ENCODE results near the gene POGZ.
"Not testable (repeated sequence)": the region's sequence is repeated elsewhere in the genome, so short reads cannot be mapped to it uniquely, and the experiment has no call there.

POGZ gene

DNA sequence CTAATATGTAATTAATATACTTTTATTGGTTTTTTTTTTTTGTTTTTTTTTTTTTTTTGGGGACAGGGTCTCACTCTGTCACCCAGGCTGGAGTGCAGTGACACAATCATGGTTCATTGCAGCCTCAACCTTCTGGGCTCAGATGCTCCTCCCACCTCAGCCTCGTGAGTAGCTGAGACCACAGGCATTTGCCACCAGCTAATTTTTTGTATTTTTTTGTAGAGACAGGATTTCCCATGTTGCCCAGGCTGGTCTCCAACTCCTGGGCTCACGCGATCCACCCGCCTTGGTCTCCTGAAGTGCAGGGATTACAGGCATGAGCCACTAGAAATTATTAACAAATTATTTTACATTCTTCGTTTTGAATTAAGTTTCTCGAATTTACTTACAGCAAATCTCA, 16.8 kb upstream of the POGZ start:
- DNase-seq (ENCODE audit: low read depth), result no peak

DNA sequence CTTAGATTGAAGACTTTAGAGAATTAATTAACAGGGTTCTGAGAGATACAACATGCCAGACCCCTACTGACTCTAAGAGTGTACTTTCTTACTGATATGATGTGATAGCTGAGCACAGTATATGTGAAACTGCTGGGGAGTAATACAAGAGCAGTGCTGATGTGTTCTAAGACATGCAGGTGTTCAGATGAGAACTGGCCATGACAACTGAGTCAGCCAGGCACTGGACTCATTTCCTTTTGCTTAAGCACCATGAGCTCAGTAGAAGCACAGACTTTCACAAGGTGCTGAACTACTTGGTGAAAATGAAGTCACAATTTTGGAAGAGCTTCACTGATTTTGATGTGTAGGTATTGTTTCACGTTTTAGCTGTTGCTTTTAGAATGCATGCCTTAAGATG, 15.9 kb upstream of the POGZ start:
- no peak for DNase-seq (ENCODE audit: low read depth)

DNA sequence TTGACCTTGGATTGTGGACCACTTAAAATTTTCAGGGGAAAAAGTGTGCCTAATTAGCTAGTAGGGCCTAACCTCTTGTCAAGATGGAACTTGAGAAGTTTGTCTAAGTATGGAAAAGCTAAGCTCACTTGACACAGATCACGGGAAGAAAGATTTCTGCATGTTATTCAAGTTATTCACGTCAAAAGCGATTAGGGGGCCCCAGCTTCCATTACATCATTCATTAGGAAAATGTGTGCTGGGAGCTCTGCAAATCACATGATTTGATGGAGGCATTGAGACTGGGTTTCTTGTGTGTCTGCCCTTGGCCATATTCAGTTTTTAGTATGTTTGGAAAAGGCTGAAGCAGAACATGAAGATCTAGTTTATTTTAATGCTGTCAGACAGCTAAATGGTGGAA, 15.5 kb upstream of the POGZ start:
- no peak for DNase-seq (ENCODE audit: low read depth)

DNA sequence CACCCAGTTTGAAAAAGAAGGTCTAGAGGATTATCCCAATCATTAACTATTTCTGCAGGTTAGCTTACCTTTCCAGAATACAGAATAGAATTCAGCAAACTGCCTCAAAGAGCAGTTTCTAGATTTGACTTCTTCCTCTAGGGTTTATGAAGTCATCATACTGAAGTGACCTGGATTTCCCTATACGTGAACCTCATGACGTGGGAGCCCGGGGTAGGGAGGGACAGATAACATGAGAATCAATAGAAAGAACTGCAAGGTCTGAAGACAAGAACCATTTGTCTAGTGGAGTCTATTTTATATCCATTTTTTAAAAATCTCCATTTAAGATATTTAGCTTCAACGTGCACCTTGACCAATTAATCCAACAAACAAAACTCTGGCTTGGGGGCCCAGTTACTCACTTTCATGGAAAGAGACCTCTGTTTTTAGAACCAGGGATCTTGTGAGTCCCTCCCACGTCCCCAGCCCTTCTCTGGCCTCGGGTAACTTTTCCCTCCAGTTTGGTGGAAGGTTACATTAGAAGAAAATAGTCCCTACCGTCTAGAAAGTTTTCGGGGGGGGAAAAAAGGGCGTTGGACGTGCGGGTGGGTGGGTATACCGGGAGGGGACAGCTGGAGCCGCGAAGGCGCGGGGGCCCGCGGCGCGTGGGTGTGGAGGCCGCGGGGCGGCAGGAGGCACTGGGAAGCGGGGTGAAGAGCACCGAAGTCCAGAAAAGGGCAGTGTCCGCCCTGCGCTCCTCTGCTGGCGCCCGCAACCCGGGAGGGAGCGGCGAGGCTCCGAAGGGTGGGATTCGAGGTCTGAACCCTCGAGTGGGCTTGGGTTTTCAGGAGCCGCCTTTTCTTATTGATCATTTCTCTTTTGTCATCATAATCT, 13.8 kb upstream of the POGZ start:
- DNase-seq (ENCODE audit: low read depth), result no peak

DNA sequence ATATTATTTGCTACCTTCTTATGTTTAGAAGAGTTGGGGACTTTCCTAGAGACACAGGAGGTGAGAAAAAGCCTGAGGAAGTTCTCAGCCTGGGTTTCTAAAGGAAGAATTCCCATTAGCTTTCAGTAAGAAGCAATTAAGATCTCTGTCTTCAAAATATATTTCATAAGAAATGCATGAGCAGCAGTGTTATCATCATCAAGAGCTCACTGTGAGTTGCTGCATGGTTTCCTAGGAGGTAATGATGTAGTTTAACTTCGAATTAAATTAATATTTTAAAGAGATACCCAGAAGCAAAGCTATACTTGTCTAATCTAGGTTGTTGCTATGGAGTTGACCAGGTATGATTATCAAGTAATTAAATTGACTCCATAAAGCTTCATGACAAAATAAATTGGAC, 5.7 kb upstream of the POGZ start:
- DNase-seq (ENCODE audit: low read depth), result no peak

DNA sequence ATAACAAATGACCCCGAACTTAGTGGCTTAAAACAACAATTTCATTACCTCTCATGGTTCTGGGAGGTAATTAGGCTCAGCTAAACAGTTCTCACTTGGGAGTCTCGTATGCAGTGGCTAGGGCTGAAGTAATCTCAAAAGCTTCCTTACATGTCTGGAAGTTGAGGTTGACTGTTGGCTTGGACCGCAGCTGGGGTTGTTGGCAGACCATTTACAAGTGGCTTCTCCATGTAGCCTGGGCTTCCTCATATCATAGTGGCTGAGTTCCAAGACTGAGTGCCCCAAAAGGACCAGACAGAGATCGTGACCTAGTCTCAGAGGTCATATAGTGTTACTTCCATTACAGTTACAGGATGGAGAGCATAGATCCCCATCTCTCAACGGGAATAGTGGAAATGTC, 2.4 kb upstream of the POGZ start:
- no peak for DNase-seq (ENCODE audit: low read depth)

DNA sequence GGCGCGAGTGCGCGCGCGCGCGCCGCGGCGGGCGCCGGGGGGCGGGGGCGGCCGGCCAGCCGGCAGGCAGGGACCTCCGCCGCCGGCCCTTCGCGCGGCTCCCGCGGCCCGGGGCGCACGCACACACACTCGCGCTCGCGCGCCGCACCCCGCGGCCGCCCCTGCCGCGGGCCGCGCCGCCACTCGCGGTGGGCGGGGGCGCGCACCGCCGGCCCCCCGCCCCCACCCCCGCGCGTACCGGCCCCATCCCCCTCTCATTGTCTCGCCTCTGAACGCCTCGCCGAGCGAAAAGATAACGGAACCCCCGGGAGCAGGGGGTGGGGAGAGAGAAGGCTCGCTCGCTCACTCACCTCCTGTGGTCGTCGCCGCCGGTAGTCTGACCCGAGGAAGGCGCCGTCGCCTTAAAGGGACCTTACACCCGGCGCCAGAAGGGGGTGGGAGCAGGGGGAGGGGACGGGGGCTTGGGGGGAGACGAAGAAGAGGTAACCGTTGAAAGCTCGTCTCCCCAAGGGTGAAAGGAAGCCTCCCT, 428 bp downstream of the POGZ start:
- peak; percentile 55 for DNase-seq (ENCODE audit: low read depth)

DNA sequence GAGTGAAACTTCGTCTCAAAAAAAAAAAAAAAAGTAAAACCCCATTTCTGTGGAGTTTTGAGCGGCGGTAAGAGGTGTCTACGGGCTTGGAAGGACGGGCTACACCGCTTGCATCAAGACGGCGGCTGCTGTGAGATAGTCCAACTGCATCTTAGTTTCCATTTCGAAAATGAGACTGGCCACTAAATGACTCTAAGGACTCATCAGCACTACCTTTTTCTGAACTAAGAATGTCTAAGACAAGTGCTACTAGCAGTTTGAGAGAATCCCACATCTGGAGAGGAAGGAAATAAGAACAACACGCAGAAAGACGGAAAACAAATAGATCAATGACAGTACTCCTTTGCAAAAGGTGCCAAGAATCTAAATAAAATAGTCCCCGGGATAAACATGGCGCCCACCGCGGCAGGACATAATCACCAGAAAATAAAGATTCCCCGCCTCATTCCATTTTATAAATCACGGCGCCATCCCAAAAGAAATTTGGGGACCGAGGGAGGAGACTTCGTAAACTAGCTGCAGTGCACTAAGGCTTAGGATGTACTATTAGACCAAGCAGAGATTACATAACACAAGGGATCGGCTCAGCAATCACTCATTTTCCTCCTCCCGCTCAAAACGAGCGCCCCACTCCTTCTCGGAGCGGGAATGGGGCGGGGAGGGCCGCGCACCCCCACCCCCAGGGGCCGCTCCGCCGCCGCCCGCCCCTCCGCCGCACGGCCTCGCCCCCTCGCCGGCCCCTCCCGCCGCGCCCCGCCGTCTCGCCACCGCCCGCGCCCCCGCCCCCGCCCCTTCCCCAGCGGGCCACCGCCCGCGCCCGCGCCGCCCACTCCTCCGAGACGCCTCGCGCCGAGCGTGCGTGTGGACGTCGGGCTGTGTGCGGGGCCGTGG, 1.1 kb downstream of the POGZ start:
- DNase-seq (ENCODE audit: low read depth), result peak; percentile 69

DNA sequence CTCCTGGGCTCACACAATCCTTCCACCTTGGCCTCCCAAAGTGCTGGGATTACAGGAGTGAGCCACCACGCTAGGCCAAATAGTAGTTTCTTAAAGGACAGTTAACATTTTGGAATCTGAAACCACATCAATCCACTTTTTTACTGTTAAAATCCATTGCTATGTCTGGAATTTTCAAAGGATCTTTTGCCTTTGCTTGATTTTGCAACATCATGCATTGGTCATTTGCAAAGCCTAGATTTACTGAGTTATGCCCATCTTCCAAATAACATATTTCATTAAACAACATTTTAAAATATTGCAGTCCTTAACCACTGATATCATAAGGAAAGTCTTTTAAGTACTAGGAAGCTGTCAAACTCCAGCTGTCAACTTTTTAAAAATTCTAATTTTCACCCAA, 3.3 kb downstream of the POGZ start:
- no peak for DNase-seq (ENCODE audit: low read depth)

DNA sequence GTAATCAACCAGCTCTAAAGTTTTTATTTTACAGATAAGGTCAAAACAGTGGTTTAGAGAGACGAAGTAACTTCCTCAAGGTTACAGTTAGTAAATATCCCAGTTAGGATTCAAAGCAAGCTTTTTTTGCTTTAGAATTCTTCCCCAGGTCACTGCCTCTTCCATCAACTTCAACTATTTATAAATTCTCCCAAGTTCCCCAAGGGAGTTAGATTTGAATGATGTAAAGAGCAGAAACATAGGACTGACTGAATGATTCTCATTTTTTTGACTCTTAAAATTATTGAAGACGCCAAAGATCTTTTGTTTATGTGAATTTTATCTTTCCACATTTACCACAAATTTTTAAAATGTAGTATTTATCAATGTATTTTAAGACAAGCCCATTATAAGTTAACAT, 4.1 kb downstream of the POGZ start:
- no peak for DNase-seq (ENCODE audit: low read depth)

DNA sequence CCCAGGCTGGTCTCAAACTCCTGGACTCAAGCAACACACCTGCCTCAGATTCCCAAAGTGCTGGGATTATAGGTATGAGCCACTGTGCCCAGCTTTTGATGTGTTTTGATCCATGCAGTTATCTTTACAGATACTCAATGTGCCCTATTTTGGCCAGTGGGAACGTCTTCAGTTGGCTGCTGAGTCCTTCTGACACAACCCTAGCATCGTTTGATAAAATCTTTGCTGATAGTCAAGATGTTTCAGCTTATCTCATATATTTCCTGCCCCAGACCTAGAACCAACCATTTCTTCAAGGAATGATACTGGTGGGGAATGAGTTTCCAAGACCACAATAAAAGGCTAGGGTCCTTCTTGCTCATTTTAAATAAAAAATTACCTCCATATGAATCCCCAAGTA, 11.6 kb downstream of the POGZ start:
- no peak for DNase-seq (ENCODE audit: low read depth)

DNA sequence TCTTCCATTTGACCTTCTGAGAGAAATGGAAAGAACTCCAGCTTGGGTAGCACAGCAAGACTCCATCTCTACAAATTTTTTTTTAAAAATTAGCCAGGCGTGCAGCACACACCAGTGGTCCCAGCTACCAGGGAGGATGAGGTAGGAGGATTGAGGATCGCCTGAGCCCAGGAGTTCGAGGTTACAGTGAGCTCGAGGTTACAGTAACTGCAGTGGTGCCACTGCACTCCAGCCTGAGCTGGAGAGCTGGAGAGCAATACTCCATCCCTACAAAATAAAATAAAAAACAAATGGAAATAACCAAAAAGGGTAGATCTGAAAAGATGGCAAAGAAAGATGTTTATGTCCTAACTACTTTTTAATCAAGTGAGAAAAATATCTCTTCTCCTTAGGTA, 14.5 kb downstream of the POGZ start:
- DNase-seq (ENCODE audit: low read depth), result no peak

DNA sequence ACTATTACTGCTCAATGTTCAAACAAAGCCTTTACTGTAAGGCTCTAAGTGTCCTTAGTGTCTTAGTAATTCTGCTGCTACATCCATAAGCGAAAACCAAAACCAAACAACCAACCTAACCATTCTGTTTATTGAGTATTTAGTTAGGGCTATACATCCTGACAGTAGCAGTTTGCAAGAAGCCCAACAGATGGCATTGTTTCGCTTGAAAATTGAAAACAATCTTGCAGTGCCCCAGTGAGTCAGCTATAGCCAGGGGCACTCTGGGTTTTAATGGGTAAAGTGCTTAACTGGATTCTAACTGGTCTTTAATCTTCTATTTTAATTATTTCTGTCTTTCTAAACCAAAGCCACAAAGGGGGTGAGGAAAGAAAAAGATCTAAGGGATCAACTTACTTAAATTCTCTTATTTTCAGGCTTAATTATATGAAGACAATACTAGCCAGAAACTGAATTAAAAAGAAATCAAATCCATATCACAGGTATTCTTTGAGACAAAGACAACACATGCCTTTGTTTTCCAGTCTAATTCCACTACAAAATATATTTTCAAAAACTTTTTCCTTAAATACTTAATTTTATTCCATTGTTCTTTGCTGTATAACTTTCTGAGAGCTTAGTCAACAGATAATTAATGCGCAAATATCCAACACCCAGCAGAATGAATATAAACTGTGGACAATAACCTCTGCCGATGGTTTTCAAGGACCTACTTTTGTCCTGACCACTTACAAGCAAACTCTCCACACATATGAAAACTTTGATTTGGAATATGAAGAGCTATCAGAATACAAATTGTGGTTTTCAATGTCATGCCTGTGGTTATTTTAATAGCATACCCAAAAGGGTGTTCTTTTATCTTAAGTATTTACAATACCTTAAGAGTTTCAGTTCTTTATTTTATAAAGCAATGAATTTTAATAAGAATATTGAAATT, 15.2 kb downstream of the POGZ start:
- DNase-seq (ENCODE audit: low read depth), result peak; percentile 40

DNA sequence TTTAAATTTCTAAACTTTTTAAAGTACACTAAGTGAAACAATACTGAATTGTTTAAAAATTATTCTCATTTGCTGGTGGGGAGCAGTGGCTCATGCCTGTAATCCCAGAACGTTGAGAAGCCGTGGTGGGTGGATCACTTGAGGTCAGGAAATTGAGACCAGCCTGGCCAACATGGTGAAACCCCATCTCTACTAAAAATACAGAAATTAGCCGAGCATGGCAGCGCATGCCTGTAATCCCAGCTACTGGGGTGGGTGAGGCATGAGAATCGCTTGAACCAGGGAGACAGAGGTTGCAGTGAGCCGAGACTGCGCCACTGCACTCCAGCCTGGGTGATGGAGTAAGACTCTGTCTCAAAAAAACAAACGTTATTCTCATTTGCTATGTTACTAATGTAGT, 21.9 kb downstream of the POGZ start:
- not testable (repeated sequence) for DNase-seq (ENCODE audit: low read depth)

DNA sequence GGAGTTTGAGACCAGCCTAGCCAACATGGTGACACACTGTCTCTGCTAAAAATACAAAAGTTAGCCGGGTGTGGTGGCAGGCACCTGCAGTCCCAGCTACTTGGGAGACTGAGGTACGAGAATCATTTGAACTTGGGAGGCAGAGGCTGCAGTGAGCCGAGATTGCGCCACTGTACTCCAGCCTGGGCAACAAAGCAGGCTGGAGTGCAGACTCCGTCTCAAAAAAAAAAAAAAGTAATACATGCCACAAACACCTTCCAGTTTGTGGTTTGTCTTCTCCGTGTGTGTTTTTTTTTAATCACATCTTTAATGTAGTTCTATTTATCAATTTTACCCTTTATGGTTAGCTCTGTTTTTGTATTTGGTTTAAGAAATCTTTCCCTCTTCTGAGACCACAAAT, 22.3 kb downstream of the POGZ start:
- DNase-seq (ENCODE audit: low read depth), result no peak

DNA sequence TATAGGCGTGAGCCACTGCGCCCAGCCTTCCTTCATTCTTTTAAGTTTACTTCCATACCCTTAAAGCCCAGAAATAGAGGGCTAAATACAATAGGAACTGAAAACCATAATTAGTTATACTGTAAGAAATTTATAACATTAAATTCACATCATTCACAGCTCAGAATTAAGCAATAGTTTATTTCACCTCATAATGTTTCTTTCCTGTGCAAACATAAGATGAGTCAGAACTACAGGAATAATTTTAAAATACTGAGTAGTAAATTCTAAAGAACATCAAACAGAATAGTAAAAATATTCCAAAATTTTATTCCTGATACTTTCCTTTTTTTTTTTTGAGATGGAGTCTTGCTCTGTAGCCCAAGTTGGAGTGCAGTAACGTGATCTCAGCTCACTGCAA, 24.1 kb downstream of the POGZ start:
- no peak for DNase-seq (ENCODE audit: low read depth)

DNA sequence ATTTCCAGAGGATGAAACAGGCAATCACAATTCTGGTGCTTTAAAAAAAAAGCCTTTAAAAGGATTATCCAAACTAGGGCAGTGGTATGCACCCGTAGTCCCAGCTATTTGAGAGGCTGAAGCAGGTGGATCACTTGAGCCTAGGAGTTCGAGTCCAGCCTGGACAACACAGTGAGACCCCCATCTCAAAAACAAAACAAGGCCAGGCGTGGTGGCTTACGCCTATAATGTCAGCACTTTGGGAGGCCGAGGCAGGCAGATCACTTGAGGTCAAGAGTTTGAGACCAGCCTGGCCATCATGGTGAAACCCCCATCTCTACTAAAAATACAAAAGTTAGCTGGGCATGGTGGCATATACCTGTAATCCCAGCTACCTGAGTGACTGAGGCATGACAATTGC, 25.5 kb downstream of the POGZ start:
- not testable (repeated sequence) for DNase-seq (ENCODE audit: low read depth)

DNA sequence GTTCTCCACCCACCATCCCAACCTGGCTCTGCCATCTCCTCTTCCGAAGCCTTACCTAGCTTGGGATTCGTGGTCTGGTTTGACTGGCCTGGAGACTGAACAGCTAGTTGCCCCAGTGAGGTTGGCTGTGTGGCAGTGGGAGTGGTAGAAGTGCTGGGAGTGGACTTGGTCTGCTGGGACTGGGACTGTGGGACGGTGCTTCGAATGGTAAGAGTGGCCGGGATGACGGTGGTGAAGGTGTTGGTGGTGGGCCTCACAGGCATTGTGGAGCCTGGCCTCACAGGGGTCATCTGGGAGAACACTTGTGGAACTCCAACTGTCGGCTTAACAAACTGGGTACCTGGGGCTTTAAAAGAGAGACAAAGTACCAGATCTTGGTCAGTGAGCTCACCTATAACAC, 31.2 kb downstream of the POGZ start:
- no peak for DNase-seq (ENCODE audit: low read depth)

DNA sequence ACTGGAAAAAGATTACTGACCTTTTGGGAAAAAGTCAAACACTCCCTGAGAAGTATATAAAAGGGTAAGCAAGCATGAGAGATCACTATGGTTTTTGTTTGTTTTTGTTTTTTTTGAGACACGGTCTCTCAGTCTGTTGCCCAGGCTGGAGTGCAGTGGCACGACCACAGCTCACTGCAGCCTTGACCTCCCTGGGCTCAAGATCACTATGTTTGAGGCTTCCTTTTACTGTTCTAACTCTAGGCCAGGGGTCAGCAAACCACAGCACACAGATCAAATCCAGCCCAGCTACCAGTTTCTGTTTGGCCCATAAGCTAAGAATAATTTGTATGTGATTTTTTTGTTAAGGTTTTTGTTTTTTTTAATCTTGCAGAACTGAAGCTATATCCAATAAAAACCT, 34.2 kb downstream of the POGZ start:
- no peak for DNase-seq (ENCODE audit: low read depth)

DNA sequence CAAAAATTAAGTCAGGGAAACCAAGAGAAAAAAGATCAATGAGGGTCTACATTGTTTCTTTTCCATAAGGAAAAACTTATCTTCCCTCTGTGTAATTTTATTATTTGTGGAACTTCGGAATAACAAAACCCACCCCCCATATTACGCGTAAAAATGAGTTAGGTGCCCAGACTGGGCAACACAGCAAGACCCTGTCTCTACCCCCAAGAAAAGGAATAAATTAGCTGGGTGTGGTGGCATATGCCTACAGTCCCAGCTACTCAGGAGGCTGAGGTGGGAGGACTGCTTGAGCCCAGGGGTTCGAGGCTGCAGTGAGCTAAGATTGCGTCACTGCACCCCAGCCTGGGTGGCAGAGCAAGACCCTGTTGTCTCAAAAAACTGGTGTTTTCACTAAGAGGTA, 39.5 kb downstream of the POGZ start:
- DNase-seq (ENCODE audit: low read depth), result no peak

DNA sequence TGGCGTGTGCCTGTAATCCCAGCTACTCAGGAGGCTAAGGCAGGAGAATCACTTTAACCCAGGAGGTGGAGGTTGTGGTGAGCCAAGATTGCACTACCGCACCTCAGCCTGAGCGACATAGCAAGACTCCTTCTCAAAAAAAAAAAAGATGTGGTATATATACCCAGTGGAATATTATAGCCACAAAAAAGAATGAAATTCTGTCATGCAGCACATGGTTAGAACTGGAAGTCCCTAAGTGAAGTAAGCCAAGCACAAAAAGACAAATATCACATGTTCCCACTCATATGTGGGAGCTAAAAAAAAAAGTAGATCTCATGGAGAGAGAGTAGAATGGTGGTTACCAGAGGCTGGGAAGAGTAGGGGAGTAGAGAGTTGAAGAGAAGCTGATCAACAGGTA, 41.2 kb downstream of the POGZ start:
- no peak for DNase-seq (ENCODE audit: low read depth)

DNA sequence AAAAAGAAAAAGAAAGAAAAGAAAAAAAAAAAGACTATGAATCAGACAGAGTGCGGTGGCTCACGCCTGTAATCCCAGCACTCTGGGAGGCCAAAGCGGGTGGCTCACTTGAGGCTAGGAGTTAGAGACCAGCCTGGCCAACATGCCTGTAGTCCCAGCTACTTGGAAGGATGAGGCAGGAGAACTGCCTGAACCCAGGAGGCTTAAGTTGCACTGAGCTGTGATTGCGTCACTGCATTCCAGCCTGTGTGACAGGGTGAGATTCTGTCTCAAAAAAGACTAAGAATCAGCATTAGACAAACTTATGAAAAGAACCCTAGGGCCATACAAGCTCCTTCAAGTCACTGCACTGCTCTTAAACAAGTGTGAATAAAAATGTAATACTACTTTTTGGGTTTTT, 43.1 kb downstream of the POGZ start:
- no peak for DNase-seq (ENCODE audit: low read depth)

Data from T-helper 22 cell (primary cell).